IPS DF 4.7 (cell line): ENCODE measurements around the gene MAT1A.

Experiments used
- DNase-seq: peaks from one replicate; pipeline ENCODE4 v3.0.0-alpha.2; 2013; ENCODE audit warnings: low spot score; ENCODE audit errors: extremely low read depth

The MAT1A gene

DNA sequence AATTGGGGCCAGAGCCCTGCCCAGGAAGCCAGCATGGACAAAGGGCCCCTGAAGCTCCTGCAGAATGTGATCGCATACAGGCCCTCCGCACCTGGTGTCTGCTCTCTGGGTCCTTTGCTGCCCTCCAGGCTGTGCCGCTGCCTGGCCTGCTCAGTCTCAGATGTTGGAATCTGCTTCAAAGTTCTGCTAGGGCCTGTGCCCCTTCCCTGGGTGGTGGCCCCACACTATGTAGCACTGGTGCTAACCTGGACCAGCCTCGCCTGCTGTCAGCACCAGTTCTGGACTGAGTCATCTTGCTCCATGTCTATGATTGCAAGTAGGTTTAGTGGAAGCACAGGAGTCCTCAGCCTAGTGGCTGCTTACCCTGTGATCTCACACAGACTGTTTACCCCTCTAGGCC lies 6.3 kb downstream of the MAT1A start:
- no peak for DNase-seq

DNA sequence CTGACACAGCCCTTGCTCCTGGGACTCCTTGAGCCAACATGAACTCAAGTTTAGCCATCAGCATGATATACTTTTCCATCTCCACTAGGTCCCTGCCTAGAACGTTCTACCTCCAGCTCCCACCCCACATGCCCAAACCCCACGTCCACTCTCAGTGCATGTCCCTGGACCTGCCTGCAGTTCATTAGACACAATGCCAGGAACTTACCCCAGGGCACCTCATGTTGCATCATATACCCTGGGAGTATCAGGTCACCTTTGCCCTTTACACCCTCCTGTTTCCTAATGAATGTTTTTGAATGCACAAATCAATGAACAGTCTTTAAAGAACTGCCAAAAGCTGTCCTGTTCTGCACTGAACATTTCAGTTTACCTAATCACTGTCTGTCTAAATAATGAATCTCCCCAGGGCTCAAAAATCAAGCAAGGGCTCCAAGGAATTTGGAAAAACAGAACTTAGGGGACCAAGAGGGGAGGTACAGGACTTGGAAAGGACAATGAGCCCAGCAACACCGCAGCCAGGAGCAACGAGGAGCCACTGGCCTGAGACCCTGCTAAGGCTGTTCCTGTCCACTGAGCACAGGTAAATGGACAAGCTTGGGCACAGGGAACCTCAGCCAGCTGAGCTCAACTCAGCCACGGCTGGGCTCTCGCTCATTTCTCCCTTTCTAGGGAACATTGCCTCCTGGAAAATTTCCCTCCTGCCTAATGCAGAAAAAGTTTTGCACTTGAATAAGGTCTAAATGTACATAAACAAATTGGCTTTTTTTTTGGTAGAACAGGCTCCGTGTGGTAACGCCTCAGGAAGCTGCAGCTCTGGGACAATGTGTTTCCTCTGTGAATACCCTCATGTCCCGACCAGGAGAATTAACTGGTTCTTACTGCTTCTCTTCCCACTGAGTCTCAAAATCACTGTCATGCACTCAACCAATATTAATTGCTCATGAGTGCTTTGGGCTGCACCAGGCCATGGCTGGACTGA lies 7.4 kb downstream of the MAT1A start:
- no peak for DNase-seq

DNA sequence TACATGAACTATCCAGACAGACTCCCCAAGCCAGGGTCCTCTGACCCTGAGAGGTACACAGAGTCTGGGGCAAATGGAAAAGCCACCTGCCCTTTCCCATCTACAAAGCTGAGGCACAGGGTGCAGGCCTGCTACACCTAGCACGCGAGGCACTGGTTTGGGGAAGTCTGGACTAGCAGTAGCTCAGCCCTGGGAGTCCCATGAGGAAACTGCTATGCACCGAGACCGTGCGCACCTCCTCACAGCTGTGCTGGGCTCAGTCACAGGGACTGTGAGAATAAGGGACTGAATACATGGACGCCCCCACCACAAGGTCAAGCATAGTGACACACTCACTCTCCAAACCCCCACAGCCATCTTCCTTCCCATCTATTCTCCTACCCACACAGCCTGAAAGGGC lies 8.2 kb downstream of the MAT1A start:
- DNase-seq = no peak

DNA sequence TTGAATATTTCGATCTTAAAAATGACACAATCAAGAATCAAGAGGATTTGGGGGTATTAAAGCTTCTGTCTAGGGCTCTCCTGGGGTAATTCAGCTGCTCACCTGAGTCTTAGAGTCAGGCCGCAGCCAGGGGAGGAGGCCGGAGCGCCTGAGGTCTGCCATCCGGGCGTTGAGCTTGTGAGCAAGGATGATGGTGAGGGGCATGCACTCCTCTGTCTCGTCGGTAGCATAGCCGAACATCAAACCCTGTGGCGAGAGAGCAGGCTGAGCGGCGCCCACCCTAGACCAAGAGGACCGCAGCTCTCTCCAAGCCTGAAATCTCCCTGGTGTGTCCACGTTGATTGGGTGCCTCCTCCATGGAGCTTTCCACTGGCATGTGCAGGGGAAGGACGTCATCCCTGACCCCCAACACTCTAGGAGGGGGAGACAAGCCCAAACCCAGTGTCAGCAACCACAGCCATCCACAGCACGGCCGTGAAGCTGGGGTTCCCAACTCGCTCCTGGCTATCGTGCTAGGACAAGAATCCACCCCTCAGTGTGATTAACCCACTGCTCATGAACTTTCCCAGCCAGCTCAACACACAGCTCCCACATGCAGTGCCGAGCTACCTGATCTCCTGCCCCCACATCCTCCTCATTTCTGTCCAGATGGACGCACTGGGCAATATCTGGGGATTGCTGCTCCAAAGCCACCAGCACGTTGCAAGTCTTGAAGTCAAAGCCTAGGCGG lies 9.2 kb downstream of the MAT1A start:
- DNase-seq = no peak

DNA sequence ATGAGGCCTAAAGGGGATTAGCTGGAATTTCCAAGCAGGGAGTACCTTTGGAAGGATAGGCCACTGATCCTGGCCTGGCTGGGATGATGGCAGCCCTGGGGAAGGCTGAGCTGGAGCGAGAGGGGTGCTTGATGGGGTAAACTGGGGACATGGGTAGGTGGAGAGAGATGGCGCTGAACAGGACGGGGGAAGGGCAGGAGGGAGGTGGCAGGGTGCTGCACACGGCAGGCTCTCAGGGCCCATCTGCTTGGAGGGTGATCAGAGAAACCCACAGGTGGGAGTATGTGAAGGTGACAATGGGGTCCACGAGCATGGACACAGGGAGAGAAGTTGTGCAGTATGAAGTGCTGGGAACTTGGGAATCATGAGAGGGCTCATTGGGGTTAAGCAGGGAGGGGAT lies 10.3 kb downstream of the MAT1A start:
- no peak for DNase-seq

DNA sequence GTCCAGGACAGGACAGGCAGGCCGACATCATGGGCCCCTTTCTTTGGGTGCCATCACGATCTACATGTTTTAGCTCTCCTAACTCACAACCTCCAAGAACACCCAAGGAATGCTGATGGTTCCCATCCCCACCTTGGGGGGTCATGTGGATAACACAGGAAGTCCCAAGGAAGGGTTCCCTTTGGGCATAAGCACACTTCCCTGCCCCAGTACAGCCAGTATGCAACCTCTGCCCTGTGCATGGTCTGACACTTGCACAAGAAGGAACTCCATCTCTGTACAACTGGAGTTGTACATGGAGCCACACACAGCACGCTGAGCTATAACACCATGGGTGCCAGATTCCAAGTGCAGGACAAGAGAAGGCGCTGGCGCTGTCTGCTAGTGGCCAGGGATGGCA lies 11.0 kb downstream of the MAT1A start:
- DNase-seq = no peak

DNA sequence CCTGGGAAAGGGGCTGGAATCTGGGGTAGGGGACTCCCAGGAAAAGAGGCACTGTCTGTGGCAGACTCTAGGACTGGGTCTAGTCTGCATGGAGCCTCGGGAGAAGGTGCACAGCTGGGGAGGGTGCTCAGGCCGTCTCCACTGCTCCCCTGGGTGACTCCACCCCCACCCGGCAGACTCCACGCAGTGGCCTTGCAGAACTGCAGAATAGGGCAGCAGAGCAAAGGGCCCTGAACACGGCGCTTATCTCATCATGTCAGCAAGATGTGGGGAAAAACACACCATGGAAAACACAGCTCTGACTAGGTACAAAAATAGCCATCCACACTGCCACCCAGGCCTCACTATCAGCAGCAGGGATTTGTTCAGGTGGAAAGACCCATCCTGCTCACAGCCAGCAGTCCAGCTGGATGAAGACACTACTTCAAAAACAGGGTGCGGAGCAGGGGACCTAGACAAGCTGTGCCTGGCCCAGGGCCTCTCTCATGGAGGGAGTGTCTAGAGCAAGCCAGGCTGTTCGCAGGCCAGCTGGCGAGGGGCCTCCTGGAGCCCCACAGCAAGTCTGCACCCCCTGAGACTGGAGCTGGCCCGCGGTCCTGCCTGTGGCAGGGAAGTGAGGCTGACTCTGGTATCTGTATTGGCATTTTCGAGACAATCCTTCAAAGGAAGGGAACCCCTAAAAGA lies 11.7 kb downstream of the MAT1A start:
- no peak for DNase-seq

DNA sequence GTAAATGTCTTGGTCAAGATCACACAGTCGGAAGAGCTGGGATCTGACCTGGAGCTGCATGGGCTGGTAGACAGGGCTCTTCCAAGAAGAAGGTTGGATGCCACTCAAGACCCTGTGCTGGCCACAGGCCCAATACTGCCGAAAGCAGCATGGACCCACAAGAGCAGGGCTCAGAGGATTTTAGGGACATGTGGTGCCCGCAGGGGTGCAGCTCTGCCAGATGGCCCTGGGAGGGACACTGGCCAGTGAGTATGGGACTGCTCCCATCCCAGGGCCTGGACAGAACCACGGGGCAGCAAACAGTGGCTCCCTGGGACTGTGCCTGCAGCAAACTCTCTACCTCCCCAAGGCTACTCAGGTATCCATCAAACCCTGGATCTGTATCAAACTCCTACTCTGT lies 12.4 kb downstream of the MAT1A start:
- DNase-seq = no peak

DNA sequence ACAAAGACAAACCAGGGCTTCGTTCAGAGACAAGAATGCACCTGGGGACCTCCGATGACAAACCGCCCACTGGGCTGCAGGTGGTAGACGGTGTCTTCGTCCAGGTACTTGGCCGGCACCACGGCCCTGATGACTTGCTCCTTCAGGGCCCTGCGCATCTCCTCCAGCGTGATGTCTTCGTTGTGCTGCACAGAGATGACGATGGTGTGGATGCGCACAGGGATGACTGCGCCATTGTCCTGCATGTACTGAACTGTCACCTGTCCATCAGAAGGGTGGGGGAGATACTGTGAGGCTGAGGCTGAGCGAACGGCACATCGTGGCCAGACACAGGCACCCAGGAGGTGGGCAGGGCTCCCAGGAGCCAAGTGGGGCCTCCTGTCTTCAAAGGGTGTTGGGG lies 13.1 kb downstream of the MAT1A start:
- no peak for DNase-seq

DNA sequence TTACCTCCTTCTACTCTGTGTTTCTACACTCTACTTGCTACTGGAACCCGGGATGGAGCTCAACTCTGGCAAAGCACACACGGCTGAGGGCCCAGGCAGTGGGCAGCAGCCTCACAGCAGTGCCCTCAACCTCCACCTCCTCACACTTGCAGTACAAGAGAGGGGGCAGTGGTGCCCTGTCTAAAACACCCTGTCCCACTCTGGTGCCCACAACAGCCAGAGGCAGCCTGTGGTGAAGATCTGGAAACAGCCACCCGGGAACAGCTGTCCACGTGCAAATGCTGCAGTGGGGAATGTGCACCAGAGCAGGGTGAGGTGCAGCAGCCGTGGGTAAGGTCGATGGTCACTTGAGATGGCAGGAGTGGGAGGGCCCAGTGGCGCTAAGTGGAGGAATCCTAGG lies 13.7 kb downstream of the MAT1A start:
- no peak for DNase-seq

DNA sequence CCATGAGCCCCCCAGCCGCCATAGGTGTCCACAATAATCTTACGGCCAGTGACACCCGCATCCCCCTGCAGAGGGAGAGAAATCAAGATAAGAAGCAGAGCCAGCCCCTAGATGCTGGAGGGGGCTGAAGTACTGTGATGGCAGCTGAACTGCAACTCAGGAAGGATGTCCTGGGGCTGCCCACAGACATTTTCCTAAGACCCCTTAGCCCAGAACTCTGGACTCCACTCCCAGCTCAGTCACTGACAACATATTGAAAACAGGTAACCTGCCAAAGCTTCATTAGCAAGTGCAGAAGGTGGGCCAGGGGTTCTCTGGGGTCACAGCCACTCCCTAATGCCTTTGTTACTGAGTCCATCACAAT lies 14.3 kb downstream of the MAT1A start:
- DNase-seq = no peak

DNA sequence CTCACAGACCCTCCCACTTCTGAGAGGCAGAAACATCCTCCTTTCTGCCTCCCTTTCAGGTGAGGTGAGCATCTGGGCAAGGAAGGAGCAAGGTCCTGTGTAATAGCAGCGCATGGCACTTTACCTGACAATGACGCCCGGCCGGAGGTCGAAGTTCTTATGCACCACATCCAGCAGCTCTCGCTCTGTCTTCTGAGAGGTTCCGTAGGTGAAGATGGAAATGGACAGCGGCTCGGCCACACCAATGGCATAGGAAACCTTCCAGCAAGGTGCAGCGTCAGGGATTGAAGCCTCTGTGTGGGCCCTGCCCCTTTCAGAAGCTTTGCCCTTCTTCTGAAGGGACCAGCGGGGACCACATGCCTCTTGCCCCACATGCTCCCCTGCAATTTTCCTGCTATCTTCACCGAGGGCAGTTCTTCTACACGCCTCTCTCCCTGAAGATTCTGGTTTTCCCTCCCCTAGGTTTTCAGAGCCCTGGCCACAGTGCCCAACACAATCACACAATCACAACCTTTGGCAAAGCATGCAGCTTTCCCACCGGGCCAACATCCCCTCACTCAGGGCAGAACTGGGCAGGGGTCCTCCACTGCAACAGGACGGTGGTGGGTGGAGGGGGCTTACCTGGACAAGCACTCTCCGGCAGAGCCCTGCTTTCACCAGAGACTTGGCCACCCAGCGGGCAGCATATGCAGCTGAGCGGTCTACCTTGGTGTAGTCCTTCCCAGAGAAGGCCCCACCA lies 14.9 kb downstream of the MAT1A start:
- no peak for DNase-seq

DNA sequence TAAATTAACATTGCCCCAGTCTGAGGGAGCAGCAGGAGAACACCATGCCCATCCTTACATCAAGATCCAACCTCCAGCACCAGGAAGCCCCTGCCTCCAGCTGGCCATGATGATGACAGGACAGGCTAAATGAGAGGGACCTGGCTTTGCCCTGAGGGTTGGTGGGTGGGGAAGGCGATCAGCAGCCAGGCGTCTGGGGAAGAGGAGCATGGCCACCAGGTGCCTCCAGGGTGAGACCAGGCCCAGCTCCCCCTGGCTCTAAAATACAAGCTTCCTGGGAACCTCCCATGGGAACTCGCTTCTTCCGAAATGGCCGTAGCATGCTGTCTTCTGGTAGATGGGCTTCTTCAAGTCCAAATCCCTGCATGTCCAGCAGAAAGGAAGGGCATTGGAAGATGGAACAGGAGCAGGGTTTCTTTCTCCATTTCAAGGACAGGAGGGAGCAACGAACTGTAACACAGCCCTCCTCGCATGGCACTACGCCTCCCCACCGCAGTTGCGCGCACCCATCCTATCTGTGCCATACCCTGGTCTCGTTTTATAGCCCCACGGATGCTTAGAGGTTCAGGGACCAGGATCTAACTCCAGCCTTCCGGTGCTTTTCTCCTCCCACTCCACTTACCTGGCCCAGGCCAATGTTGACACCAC lies 15.8 kb downstream of the MAT1A start:
- no peak for DNase-seq

DNA sequence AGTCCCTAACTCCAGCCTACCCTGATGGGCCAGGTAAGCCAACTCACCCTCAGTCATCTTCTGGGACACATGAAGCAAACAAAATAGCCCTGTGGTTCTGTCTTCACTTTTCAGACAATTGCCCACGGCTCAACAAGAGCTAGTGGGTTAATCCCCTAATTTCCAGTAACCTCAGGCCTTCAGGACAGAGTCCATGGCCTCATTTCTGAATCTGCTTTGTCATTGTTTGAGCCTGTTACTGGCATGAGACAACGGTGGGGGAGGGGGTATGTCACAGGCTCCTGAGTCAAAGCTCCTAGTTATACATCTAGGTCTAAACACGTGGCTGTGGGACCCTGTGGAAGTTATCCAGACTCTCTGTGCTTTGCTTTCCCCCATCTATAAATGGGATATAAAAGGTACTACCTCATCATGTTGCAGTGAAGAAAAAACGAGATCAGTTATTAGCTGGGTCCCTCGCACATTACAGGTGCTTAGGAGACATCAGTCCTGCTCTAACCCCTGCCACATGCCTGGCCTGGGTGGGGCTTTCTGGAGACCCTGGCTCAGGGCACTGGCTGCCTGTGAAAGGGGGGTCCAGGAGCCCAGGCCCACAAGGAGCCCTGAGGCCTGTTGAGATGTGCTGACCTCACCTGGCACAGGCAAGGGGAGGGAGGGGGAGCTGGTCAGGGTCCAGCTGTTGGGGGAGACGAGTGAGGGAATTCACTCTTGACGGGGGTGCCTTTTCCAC lies 16.5 kb downstream of the MAT1A start:
- no peak for DNase-seq

DNA sequence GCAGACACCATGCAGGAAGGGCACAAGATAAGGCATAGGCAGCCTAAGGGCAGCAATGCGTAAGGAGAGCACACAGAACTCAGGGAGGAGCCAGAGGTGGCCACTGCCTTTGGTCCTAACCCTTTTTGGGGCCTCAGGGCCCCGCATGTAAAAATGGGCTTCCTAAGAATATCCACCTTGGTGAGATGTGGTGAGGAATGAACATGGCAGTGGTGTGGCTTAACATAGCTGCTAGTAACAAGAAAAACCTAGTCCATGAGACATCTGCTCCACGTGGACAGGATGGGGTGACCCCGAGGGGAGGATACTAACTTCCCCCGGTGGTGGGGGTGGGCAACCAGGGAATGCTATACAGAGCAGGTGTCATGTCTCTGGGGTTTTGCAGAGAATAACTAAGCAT lies 18.0 kb downstream of the MAT1A start:
- DNase-seq = no peak

DNA sequence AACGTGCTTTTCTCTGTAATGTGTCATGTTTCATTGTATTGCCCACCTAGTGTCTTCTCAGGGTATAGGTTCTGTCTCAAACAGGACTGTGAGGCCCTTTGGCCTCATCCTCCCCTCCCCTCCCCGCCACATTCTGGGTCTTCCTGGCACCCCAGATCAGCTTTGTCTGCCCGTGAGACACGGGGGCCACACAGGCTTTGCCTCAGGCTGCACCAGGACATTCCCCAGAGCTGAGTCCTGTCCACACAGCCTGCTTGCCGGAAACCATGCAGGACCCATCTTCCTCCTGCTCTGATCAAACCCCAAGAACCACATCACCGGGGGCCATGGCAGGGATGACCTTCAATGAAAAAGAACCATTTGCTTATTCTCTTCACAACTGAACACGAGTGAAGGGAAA lies 18.6 kb downstream of the MAT1A start:
- no peak for DNase-seq

DNA sequence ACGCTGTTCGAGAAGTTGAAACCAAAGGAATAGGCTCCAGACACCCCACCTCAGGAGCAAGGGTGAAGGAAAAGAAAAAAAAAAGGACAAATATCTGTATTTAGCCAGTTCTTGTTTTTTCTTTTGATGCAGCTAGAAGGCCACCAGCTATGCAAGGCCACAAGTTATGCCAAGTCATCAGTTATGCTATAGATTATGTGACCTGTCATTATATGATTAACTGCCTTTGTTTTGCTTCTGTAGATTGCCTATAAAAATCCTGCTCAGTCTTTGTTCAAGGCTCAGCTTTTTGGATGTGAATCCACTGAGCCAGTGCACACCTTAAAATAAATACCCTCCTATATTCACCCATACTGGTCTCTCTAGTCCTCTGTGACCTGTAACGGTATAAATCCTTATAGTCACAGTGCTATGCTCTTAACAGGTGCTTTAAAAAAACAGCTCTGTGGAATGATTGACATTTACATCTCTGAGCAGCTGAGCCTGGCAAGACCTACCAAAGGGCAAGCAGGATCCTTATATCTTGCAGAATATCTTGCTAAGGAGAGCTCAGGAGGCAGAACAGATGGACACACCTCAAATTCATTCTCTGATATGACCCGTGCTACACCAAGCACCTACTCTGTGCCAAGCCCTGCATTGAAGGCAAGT lies 20.4 kb downstream of the MAT1A start:
- DNase-seq = no peak

DNA sequence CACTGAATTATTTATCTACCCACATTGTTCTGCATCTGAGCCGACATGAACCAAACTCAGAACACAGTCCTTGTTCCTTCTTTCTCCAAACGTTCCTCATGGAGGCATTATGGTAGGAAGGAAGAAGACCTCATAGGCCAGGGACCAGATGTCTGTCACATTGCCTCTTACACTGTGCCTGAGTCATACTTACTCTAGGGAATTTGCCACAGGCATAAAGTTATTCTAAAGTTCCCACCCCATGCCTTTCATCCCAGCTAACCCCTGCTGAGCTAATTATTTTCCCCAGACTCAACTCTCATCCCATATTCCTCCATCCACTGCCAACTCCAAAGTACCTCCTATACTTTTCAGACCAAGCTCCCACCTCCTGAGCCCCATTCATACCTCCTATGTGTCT lies 21.2 kb downstream of the MAT1A start:
- DNase-seq = no peak

DNA sequence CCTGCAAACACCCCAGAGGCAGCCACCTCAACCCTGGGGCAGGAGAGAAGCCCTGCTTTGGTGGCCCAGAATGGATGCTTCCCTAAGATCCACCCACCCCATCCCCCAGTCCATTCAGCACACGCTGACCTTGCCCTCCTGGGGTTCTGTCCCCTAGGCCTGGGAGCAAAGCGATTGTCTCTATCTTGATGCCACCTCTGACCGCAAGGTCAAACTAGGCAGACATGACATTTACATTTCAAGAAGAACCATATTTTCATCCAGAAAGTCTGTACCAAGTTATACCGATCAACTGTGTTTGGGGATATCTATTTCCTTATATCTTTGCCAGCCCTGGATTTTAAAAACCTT lies 23.0 kb downstream of the MAT1A start:
- no peak for DNase-seq
